Erythroblast (primary cell): Measurements from ENCODE around the gene SNCAIP.

Experiments used
- GATA1 ChIP-seq: IDR thresholded peaks from 2 replicates; pipeline ENCODE4 v1.6.1; 2011; ENCODE audit warnings: low read depth, mild to moderate bottlenecking, control low read depth, low read length, moderate library complexity
- POLR2A ChIP-seq: IDR thresholded peaks from 2 replicates; pipeline ENCODE4 v1.6.1; 2011; ENCODE audit warnings: mild to moderate bottlenecking, low read length

GRCh38 chr5:122507581-122507980, 195.5 kb downstream of the SNCAIP start:
- TF ChIP-seq POLR2A (no peak), GATA1 (no peak)
